OCI-LY7 (cell line): Measurements from ENCODE around the gene MXD4. TPM values are rescaled to one million over a fixed set of nuclear protein-coding genes. Genes with fewer than 3 reads are reported as not detected.
A peak's percentile ranks its signal among the peaks of the same experiment; 100 is the strongest.

Source experiments
- BruUV-seq: library from RNA; stranded (reverse); fragments of 400-500 nt; replicated peaks from 2 replicates; lab custom pipeline; 2021; lab: Mats Ljungman, UMichigan
- CTCF ChIA-PET: fragments of 300-600 bp; sonication (Branson Sonifier 250); formaldehyde crosslinking; loops from one replicate; lab custom pipeline; 2022; ENCODE audit warnings: antibody characterized with exemption; ENCODE audit not compliant: unreplicated experiment; lab: Charles Lee
- POLR2A ChIA-PET: fragments of 300-600 bp; sonication (Branson Sonifier 250); formaldehyde crosslinking; loops from one replicate; lab custom pipeline; 2022; ENCODE audit warnings: antibody characterized with exemption; lab: Charles Lee
- DNase-seq: peaks from one replicate; pipeline ENCODE4 v3.0.0-alpha.2; 2015; ENCODE audit warnings: low spot score
- H2AFZ ChIP-seq: fragments of 200-600 bp; sonication (generic), shearing (Covaris generic); 2 replicates; pipeline ENCODE4 v1.6.1; 2014; ENCODE audit warnings: mild to moderate bottlenecking, antibody characterized with exemption, low read length, moderate library complexity
- H3K27ac ChIP-seq: fragments of 200-600 bp; sonication (generic); 2 replicates; pipeline ENCODE4 v1.5.1; 2014; ENCODE audit warnings: mixed run types, low read depth, mild to moderate bottlenecking, moderate library complexity, low read length, inconsistent platforms; ENCODE audit not compliant: poor library complexity, severe bottlenecking
- H3K36me3 ChIP-seq: fragments of 200-600 bp; sonication (generic); 2 replicates; pipeline ENCODE4 v1.6.1; 2014; ENCODE audit warnings: mild to moderate bottlenecking, antibody characterized with exemption, low read length, moderate library complexity, mixed read lengths; ENCODE audit not compliant: insufficient read depth
- H3K4me1 ChIP-seq: fragments of 200-600 bp; sonication (generic); 2 replicates; pipeline ENCODE4 v1.5.1; 2014; ENCODE audit warnings: mild to moderate bottlenecking, low read length; ENCODE audit not compliant: insufficient read depth, poor library complexity, severe bottlenecking
- H3K4me2 ChIP-seq: fragments of 200-600 bp; sonication (generic); 2 replicates; pipeline ENCODE4 v1.6.1; 2014; ENCODE audit warnings: mild to moderate bottlenecking, low read length
- H3K4me3 ChIP-seq: fragments of 200-600 bp; sonication (generic); 2 replicates; pipeline ENCODE4 v1.5.1; 2014; ENCODE audit warnings: mild to moderate bottlenecking, low read depth, low read length; ENCODE audit not compliant: poor library complexity, severe bottlenecking
- H3K79me2 ChIP-seq: fragments of 200-600 bp; sonication (generic); 2 replicates; pipeline ENCODE4 v1.6.1; 2016; ENCODE audit warnings: low read depth, mild to moderate bottlenecking, low read length, moderate library complexity, mixed read lengths; ENCODE audit not compliant: insufficient read depth
- H3K9me2 ChIP-seq: fragments of 200-600 bp; sonication (generic); 2 replicates; pipeline ENCODE4 v1.6.1; 2016; ENCODE audit warnings: mild to moderate bottlenecking, low read length, mixed read lengths; ENCODE audit not compliant: insufficient read depth
- H3K9me3 ChIP-seq: fragments of 200-600 bp; sonication (generic); 2 replicates; pipeline ENCODE4 v1.6.1; 2014; ENCODE audit warnings: mild to moderate bottlenecking, mixed run types, low read length, mixed read lengths
- H4K20me1 ChIP-seq: fragments of 200-600 bp; sonication (generic); 2 replicates; pipeline ENCODE4 v1.6.1; 2014; ENCODE audit warnings: mild to moderate bottlenecking, antibody characterized with exemption, low read length, moderate library complexity, mixed read lengths; ENCODE audit not compliant: insufficient read depth
- EZH2phosphoT487 ChIP-seq: fragments of 200-600 bp; sonication (generic); IDR thresholded peaks from 2 replicates; pipeline ENCODE4 v1.6.1; 2018; ENCODE audit warnings: low read depth, borderline replicate concordance, mild to moderate bottlenecking, mixed run types, antibody characterized with exemption, low read length, moderate library complexity, mixed read lengths
- intact Hi-C: fragments of 100-400 bp; cut with micrococcal nuclease; formaldehyde crosslinking; loops from one replicate; pipeline ENCODE4 v1.10.0; 2022; ENCODE audit not compliant: unreplicated experiment
- total RNA-seq, 2 experiments: library from RNA; depleted of rRNA in 1 of 2; stranded (reverse); fragments of >200 nt in 1 of 2; shearing (Covaris generic) in 1 of 2; gene quantifications; 2 replicates each; pipeline ENCODE4 v1.2.3, GENCODE V29; 2014 to 2022
- TF ChIP-seq, protein P1 (sequence below): fragments of 200-600 bp; sonication (generic); conservative IDR thresholded peaks from 2 replicates; pipeline ENCODE4 v1.5.1; 2014; ENCODE audit warnings: mild to moderate bottlenecking, antibody characterized with exemption, low read length, moderate library complexity, mixed read lengths

The MXD4 gene
- total RNA-seq, 2 experiments from 2014 or later = 3.0 to 11.6 TPM

DNA sequence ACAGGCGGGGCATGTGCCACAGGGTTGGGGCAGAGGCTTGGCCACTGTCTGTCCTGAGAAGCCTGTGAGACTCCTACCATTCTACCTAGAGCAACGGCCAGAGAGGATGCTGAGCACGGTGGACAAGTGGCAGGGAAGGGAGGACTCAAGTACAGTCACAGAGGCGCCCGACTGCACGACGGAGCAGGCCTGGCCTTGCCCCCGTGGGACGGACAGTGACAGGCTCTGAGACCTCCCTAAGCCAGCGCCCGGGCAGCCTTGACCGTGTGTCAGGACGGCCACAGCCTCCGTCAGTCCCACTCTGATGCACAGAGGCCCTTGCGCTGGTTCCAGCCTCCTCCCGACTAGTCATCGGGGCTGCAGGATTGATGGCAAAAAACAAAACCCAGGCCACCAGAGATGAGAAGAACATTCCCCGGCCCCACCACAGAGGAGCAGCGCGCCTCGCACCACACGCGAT, 36.7 kb upstream of the MXD4 start:
- H3K4me1 ChIP-seq = peaks cover 33% of the 10 kb centered on the region
- POLR2A ChIA-PET = interaction anchor here (0.6 to 0.7 kb wide), 2 partner anchors 16 to 221 kb away, joined by 3 read pairs; no protein-coding TSS in a partner anchor
- H3K4me3 ChIP-seq = peak overlapping the region; percentile 26
- no peaks in the 10 kb centered on the region for H3K79me2 ChIP-seq
- no peaks in the 10 kb centered on the region for H3K9me2 ChIP-seq
- peak overlapping the region; percentile 63 for H3K4me2 ChIP-seq
- CTCF ChIA-PET = no interaction called here
- no TSS peak for BruUV-seq
- no peak for TF ChIP-seq EZH2phosphoT487
- TF ChIP-seq, protein P1, sequence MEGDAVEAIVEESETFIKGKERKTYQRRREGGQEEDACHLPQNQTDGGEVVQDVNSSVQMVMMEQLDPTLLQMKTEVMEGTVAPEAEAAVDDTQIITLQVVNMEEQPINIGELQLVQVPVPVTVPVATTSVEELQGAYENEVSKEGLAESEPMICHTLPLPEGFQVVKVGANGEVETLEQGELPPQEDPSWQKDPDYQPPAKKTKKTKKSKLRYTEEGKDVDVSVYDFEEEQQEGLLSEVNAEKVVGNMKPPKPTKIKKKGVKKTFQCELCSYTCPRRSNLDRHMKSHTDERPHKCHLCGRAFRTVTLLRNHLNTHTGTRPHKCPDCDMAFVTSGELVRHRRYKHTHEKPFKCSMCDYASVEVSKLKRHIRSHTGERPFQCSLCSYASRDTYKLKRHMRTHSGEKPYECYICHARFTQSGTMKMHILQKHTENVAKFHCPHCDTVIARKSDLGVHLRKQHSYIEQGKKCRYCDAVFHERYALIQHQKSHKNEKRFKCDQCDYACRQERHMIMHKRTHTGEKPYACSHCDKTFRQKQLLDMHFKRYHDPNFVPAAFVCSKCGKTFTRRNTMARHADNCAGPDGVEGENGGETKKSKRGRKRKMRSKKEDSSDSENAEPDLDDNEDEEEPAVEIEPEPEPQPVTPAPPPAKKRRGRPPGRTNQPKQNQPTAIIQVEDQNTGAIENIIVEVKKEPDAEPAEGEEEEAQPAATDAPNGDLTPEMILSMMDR = no peak
- H3K27ac ChIP-seq = peak overlapping the region; percentile 40
- DNase-seq = no peak
- no peaks in the 10 kb centered on the region for H3K36me3 ChIP-seq
- no peaks in the 10 kb centered on the region for H4K20me1 ChIP-seq
- intact Hi-C loops = no loop called here
- H2AFZ ChIP-seq = peak overlapping the region; percentile 78
- no peaks in the 10 kb centered on the region for H3K9me3 ChIP-seq

DNA sequence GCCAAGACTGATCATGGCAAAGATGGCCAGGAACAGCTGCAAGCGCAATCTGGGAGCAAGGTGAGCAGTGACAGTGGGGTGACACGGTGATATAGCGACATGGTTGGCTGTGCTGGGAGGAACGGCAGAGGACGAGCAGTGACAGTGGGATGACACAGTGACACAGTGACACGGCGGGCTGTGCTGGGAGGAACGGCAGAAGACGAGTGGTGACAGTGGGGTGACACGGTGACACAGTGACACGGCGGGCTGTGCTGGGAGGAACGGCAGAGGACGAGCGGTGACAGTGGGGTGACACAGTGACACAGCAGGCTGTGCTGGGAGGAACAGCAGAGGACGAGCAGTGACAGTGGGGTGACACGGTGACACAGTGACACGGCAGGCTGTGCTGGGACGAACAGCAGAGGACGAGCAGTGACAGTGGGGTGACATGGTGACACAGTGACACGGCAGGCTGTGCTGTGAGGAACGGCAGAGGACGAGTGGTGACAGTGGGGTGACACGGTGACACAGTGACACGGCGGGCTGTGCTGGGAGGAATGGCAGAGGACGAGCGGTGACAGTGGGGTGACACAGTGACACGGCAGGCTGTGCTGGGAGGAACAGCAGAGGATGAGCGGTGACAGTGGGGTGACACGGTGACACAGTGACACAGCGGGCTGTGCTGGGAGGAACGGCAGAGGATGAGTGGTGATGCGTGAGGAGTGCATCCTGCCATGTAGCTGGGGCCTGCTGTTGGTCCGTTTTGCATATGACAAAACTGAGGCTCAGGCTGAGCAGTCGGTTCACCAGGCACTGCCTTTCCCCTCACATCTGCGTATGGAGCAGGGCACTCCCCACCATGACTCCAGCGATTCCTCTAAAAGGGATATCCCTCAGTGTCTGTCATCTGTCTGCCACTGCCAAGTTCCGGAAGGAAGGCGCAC, 36.0 kb upstream of the MXD4 start:
- H3K27ac ChIP-seq = peak overlapping the region; percentile 40
- ChIA-PET CTCF (interaction anchor here (0.9 kb wide), 1 partner anchor 34 kb away, joined by 3 read pairs; no protein-coding TSS in a partner anchor), POLR2A (interaction anchor here (0.6 to 0.7 kb wide), 2 partner anchors 16 to 221 kb away, joined by 3 read pairs; no protein-coding TSS in a partner anchor)
- no peaks in the 10 kb centered on the region for H3K9me3 ChIP-seq
- H3K4me2 ChIP-seq = peak overlapping the region; percentile 63
- intact Hi-C loops = no loop called here
- H3K4me3 ChIP-seq = peak overlapping the region; percentile 26
- no peak for TF ChIP-seq EZH2phosphoT487
- TF ChIP-seq, protein P1 = no peak
- H3K4me1 ChIP-seq = peaks cover 33% of the 10 kb centered on the region
- DNase-seq = peak; percentile 82
- no peaks in the 10 kb centered on the region for H3K9me2 ChIP-seq
- H2AFZ ChIP-seq = peak overlapping the region; percentile 78
- no peaks in the 10 kb centered on the region for H3K79me2 ChIP-seq
- H4K20me1 ChIP-seq = no peaks in the 10 kb centered on the region
- no peaks in the 10 kb centered on the region for H3K36me3 ChIP-seq
- no TSS peak for BruUV-seq
